ENCODE measurements around the gene B3GNT7. TPM values are rescaled to one million over a fixed set of nuclear protein-coding genes. Genes with fewer than 3 reads are reported as not detected.

Gene B3GNT7
- total and polyA plus RNA-seq, 2 of the 4 experiments (the other 2 are of a cell fraction), result under 0.01 to 0.03 TPM

- Histone ChIP-seq H3K9me1 (ENCODE audit: insufficient read depth, low read length) (no peaks in the 10 kb centered on the region), H2BK15ac (ENCODE audit: low read depth, low read length) (no peak overlapping the region), H3K14ac (replicated peaks; ENCODE audit: low read depth, low read length) (no peak overlapping the region), H2AK5ac (ENCODE audit: low read depth, low read length) (peak overlapping the region; percentile 64; the same call in 1 of the 2 replicates), H2BK20ac (ENCODE audit: low read depth, low read length) (no peak overlapping the region), H2AFZ (replicated peaks; ENCODE audit: low read length, poor library complexity) (no peak overlapping the region), H3K36me3 (ENCODE audit: control insufficient read depth, insufficient read depth, low read length) (no peaks in the 10 kb centered on the region), H4K8ac (ENCODE audit: low read depth in 2 of 2, low read length in 2 of 2) (no peak overlapping the region), H4K5ac (ENCODE audit: low read depth, low read length) (no peak overlapping the region), H3K27me3 (ENCODE audit: control insufficient read depth, insufficient read depth, low read length) (no peaks in the 10 kb centered on the region), H3K27ac (ENCODE audit: insufficient read depth, low read length) (no peak overlapping the region), H2BK120ac (ENCODE audit: low read depth, low read length) (no peak overlapping the region), H3K4me2 (ENCODE audit: low read depth, low read length) (no peak overlapping the region), H3K18ac (ENCODE audit: low read depth, low read length) (no peak overlapping the region), H2AK9ac (replicated peaks; ENCODE audit: low read depth, low read length, poor library complexity) (no peak overlapping the region), H3K79me1 (ENCODE audit: low read depth in 1 of 2, low read length in 2 of 2) (no peaks in the 10 kb centered on the region), H3K4me3 (ENCODE audit: insufficient read depth, low read depth, low read length) (no peak overlapping the region), H3K4ac (ENCODE audit: low read depth, low read length) (no peak overlapping the region), H4K20me1 (ENCODE audit: insufficient read depth, low read length) (no peaks in the 10 kb centered on the region; the same call in 1 of the 2 replicates), H3K56ac (ENCODE audit: extremely low read depth, insufficient read depth, low read length) (no peak overlapping the region), H4K91ac (ENCODE audit: insufficient read depth, low read depth, low read length) (peak overlapping the region; percentile 16; the same call in 1 of the 2 replicates), H2BK5ac (ENCODE audit: low read depth, low read length, poor library complexity, severe bottlenecking) (no peak overlapping the region), H3K23ac (ENCODE audit: low read depth, low read length) (no peak overlapping the region), H3K9ac (ENCODE audit: low read depth, low read length) (no peak overlapping the region), H3K4me1 (ENCODE audit: control insufficient read depth, insufficient read depth, low read length) (peaks cover 9% of the 10 kb centered on the region), H3K9me3 (ENCODE audit: control insufficient read depth, insufficient read depth, low read length) (peaks cover 4% of the 10 kb centered on the region)
- DNase-seq (peak; percentile 86), ATAC-seq (ENCODE audit: low read depth) (peak; percentile 74)
- BruUV-seq (replicated peaks), result no TSS peak
- dilution Hi-C loops (cut with HindIII; ENCODE audit: low sequenced_read_pairs, unreplicated experiment) (no loop called here), intact Hi-C loops (cut with micrococcal nuclease) (no loop called here), in situ Hi-C loops (cut with MboI; ENCODE audit: low sequenced_read_pairs) (no loop called here)
- no CpG with 5 or more reads among the region's 3 CpGs for WGBS, 2 experiments (ENCODE audit: extremely low coverage in 2 of 2, insufficient read length in 1 of 2)
- TF ChIP-seq CEBPB (IDR thresholded peaks at IDR 0.05; ENCODE audit: low read depth, low read length) (peak; percentile 59; the same call in 1 of the 2 replicates), SMC3 (IDR thresholded peaks at IDR 0.05; ENCODE audit: low read depth, low read length) (no peak)
- ChIA-PET POLR2A (ENCODE audit: unreplicated experiment) (no interaction called here), CTCF (no interaction called here)
Measured at GRCh38 chr2:231386446-231386845, 9.1 kb upstream of the B3GNT7 start.

All from IMR-90 (cell line).